ENCODE measurements around the gene QPRT.

DNA sequence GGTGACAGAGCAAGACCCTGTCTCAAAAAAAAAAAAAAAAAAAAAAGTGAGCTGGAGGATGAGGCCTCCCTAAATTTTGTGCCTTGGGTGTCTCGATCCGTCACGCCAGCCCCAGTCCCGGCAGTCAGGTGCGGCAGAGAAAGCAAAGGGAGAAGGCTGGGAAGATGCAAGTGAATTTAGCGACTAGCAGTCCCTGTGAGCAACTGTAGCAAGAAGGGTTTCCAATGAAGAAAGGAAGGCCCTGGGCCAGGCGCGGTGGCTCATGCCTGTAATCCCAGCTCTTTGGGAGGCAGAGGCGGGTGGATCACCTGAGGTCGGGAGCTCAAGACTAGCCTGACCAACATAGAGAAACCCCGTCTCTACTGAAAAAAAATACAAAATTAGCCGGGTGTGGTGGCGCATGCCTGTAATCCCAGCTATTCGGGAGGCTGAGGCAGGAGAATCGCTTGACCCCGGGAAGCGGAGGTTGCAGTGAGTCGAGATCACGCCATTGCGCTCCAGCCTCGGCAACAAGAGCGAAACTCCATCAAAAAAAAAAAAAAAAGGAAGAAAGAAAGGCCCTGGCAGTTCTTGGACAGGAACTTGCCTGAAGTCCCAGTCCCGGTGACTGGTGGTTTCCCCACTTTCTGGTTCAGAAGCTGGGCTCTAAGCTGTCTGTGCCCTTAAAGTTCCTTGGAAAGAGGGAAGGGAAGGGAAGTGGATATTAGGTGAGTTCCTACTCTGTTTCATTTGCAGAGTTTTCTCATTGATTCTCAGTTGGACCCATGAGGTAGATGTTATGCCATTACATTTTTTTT is 1.8 kb upstream of the QPRT start:
- TF ChIP-seq, protein P1, sequence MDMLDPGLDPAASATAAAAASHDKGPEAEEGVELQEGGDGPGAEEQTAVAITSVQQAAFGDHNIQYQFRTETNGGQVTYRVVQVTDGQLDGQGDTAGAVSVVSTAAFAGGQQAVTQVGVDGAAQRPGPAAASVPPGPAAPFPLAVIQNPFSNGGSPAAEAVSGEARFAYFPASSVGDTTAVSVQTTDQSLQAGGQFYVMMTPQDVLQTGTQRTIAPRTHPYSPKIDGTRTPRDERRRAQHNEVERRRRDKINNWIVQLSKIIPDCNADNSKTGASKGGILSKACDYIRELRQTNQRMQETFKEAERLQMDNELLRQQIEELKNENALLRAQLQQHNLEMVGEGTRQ (CRISPR knock-in tag; IDR thresholded peaks at IDR 0.05) = no peak
- TF ChIP-seq, protein P2, sequence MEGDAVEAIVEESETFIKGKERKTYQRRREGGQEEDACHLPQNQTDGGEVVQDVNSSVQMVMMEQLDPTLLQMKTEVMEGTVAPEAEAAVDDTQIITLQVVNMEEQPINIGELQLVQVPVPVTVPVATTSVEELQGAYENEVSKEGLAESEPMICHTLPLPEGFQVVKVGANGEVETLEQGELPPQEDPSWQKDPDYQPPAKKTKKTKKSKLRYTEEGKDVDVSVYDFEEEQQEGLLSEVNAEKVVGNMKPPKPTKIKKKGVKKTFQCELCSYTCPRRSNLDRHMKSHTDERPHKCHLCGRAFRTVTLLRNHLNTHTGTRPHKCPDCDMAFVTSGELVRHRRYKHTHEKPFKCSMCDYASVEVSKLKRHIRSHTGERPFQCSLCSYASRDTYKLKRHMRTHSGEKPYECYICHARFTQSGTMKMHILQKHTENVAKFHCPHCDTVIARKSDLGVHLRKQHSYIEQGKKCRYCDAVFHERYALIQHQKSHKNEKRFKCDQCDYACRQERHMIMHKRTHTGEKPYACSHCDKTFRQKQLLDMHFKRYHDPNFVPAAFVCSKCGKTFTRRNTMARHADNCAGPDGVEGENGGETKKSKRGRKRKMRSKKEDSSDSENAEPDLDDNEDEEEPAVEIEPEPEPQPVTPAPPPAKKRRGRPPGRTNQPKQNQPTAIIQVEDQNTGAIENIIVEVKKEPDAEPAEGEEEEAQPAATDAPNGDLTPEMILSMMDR (IDR thresholded peaks at IDR 0.05) = no peak
- TF ChIP-seq TEAD4 (CRISPR knock-in tag; IDR thresholded peaks at IDR 0.05) (no peak), ZNF121 (CRISPR knock-in tag; IDR thresholded peaks at IDR 0.05) (no peak), ESRRA (CRISPR knock-in tag; IDR thresholded peaks at IDR 0.05; ENCODE audit: borderline replicate concordance) (no peak), ZNF219 (CRISPR knock-in tag; IDR thresholded peaks at IDR 0.05; ENCODE audit: borderline replicate concordance) (no peak), CREM (CRISPR knock-in tag; IDR thresholded peaks at IDR 0.05) (no peak), RORB (CRISPR knock-in tag; IDR thresholded peaks at IDR 0.05) (no peak), TP53 (CRISPR knock-in tag; IDR thresholded peaks at IDR 0.05) (no peak), RELA (CRISPR knock-in tag; IDR thresholded peaks at IDR 0.05; ENCODE audit: borderline replicate concordance) (no peak)
- TF ChIP-seq, protein P3, sequence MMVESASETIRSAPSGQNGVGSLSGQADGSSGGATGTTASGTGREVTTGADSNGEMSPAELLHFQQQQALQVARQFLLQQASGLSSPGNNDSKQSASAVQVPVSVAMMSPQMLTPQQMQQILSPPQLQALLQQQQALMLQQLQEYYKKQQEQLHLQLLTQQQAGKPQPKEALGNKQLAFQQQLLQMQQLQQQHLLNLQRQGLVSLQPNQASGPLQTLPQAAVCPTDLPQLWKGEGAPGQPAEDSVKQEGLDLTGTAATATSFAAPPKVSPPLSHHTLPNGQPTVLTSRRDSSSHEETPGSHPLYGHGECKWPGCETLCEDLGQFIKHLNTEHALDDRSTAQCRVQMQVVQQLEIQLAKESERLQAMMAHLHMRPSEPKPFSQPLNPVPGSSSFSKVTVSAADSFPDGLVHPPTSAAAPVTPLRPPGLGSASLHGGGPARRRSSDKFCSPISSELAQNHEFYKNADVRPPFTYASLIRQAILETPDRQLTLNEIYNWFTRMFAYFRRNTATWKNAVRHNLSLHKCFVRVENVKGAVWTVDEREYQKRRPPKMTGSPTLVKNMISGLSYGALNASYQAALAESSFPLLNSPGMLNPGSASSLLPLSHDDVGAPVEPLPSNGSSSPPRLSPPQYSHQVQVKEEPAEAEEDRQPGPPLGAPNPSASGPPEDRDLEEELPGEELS (CRISPR knock-in tag; IDR thresholded peaks at IDR 0.05) = no peak
- TF ChIP-seq, protein P4, sequence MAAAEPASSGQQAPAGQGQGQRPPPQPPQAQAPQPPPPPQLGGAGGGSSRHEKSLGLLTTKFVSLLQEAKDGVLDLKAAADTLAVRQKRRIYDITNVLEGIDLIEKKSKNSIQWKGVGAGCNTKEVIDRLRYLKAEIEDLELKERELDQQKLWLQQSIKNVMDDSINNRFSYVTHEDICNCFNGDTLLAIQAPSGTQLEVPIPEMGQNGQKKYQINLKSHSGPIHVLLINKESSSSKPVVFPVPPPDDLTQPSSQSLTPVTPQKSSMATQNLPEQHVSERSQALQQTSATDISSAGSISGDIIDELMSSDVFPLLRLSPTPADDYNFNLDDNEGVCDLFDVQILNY (CRISPR knock-in tag; IDR thresholded peaks at IDR 0.05) = no peak
- TF ChIP-seq, protein P5, sequence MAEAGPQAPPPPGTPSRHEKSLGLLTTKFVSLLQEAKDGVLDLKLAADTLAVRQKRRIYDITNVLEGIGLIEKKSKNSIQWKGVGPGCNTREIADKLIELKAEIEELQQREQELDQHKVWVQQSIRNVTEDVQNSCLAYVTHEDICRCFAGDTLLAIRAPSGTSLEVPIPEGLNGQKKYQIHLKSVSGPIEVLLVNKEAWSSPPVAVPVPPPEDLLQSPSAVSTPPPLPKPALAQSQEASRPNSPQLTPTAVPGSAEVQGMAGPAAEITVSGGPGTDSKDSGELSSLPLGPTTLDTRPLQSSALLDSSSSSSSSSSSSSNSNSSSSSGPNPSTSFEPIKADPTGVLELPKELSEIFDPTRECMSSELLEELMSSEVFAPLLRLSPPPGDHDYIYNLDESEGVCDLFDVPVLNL (CRISPR knock-in tag; IDR thresholded peaks at IDR 0.05; ENCODE audit: borderline replicate concordance, low read depth) = no peak
- TF ChIP-seq, protein P6, sequence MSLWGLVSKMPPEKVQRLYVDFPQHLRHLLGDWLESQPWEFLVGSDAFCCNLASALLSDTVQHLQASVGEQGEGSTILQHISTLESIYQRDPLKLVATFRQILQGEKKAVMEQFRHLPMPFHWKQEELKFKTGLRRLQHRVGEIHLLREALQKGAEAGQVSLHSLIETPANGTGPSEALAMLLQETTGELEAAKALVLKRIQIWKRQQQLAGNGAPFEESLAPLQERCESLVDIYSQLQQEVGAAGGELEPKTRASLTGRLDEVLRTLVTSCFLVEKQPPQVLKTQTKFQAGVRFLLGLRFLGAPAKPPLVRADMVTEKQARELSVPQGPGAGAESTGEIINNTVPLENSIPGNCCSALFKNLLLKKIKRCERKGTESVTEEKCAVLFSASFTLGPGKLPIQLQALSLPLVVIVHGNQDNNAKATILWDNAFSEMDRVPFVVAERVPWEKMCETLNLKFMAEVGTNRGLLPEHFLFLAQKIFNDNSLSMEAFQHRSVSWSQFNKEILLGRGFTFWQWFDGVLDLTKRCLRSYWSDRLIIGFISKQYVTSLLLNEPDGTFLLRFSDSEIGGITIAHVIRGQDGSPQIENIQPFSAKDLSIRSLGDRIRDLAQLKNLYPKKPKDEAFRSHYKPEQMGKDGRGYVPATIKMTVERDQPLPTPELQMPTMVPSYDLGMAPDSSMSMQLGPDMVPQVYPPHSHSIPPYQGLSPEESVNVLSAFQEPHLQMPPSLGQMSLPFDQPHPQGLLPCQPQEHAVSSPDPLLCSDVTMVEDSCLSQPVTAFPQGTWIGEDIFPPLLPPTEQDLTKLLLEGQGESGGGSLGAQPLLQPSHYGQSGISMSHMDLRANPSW (CRISPR knock-in tag; conservative IDR thresholded peaks at IDR 0.05; ENCODE audit: low read depth) = no peak
